ENCODE results near the gene ABCG8. TPM values are rescaled to one million over a fixed set of nuclear protein-coding genes. Genes with fewer than 3 reads are reported as not detected.

The ABCG8 gene
- total and polyA plus RNA-seq, 2 donors (not counting 1 experiment from before 2014, with no cell fraction given): not detected

GRCh38 chr2:43880952-43881351, 42.2 kb downstream of the ABCG8 start:
- WGBS (ENCODE audit: insufficient coverage): 87% methylated on average over 3 of the region's 5 CpGs
- ChIA-PET POLR2A (no interaction called here), CTCF (no interaction called here)
- Histone ChIP-seq H3K27me3 (replicated peaks in 1 of 4; ENCODE audit: control extremely low read depth in 1 of 4, control insufficient read depth in 3 of 4, insufficient read depth in 4 of 4, low read length in 3 of 4) (peaks cover 0 to 11% (median 2%) of the 10 kb centered on the region in 4 experiments), H3K9me3 (ENCODE audit: control extremely low read depth in 1 of 3, control insufficient read depth in 2 of 3, insufficient read depth in 1 of 3, low read length in 2 of 3) (no peaks in the 10 kb centered on the region), H2AFZ (ENCODE audit: insufficient read depth, low read depth, low read length, poor library complexity, severe bottlenecking) (no peak overlapping the region), H3K36me3 (replicated peaks in 1 of 2; ENCODE audit: control extremely low read depth in 1 of 2, control insufficient read depth in 1 of 2, extremely low read depth in 1 of 2, insufficient read depth in 2 of 2, low read length in 1 of 2) (no peaks in the 10 kb centered on the region), H3K4me2 (replicated peaks; ENCODE audit: low read depth, low read length, poor library complexity, severe bottlenecking) (no peak overlapping the region), H3K4me3 (ENCODE audit: control extremely low read depth in 1 of 5, extremely low read depth in 1 of 5, insufficient read depth in 1 of 5, low read depth in 2 of 5, low read length in 4 of 5) (no peak overlapping the region), H3K9ac (ENCODE audit: low read length) (no peak overlapping the region), H4K20me1 (ENCODE audit: control insufficient read depth, insufficient read depth, low read length, poor library complexity, severe bottlenecking) (no peaks in the 10 kb centered on the region), H3K27ac (ENCODE audit: low read length in 2 of 2) (no peak overlapping the region), H3K79me2 (ENCODE audit: control insufficient read depth, insufficient read depth, low read length) (no peaks in the 10 kb centered on the region), H3K4me1 (ENCODE audit: control insufficient read depth in 2 of 2, insufficient read depth in 2 of 2, low read length in 2 of 2) (peaks cover 4 to 5% of the 10 kb centered on the region in 2 donors)
- intact Hi-C loops (cut with micrococcal nuclease): no loop called here
- DNase-seq (no peak), ATAC-seq (ENCODE audit: low read depth) (no peak)
- Mint-ChIP-seq H3K9me3 (ENCODE audit: insufficient read depth) (no peaks in the 10 kb centered on the region), H3K27ac (no peak overlapping the region), H3K4me1 (no peaks in the 10 kb centered on the region), H3K4me3 (no peak overlapping the region), H3K27me3 (peaks cover 16% of the 10 kb centered on the region)
- TF ChIP-seq EZH2 (IDR thresholded peaks at IDR 0.05; ENCODE audit: borderline replicate concordance, insufficient read depth, low read depth, low read length, poor library complexity, severe bottlenecking): no peak
- no peak for TF ChIP-seq CTCF (IDR thresholded peaks at IDR 0.05)

- ATAC-seq (ENCODE audit: low read depth) (no peak), DNase-seq (no peak)
- no peaks in the 10 kb centered on the region for H4K20me1 ChIP-seq (ENCODE audit: control insufficient read depth, insufficient read depth, low read length, poor library complexity, severe bottlenecking)
- TF ChIP-seq EZH2 (IDR thresholded peaks at IDR 0.05; ENCODE audit: borderline replicate concordance, insufficient read depth, low read depth, low read length, poor library complexity, severe bottlenecking) (no peak), CTCF (IDR thresholded peaks at IDR 0.05) (no peak)
- Mint-ChIP-seq H3K27ac (no peak overlapping the region), H3K4me1 (no peaks in the 10 kb centered on the region), H3K4me3 (no peak overlapping the region), H3K9me3 (ENCODE audit: insufficient read depth) (no peaks in the 10 kb centered on the region), H3K27me3 (peaks cover 3% of the 10 kb centered on the region)
- peaks cover 0 to 10% of the 10 kb centered on the region in 2 experiments for H3K36me3 ChIP-seq (replicated peaks in 1 of 2; ENCODE audit: control extremely low read depth in 1 of 2, control insufficient read depth in 1 of 2, extremely low read depth in 1 of 2, insufficient read depth in 2 of 2, low read length in 1 of 2)
- no peak overlapping the region for H2AFZ ChIP-seq (ENCODE audit: insufficient read depth, low read depth, low read length, poor library complexity, severe bottlenecking)
- ChIA-PET CTCF (interaction anchor here (0.7 kb wide), 1 partner anchor 1383 kb away, joined by 3 read pairs; no protein-coding TSS in a partner anchor), POLR2A (no interaction called here)
- WGBS (ENCODE audit: insufficient coverage): 86% methylated on average over 1 of the region's 4 CpGs
- peaks cover 0 to 3% (median 0%) of the 10 kb centered on the region in 4 experiments for H3K27me3 ChIP-seq (replicated peaks in 1 of 4; ENCODE audit: control extremely low read depth in 1 of 4, control insufficient read depth in 3 of 4, insufficient read depth in 4 of 4, low read length in 3 of 4)
- no peak overlapping the region for H3K4me3 ChIP-seq (ENCODE audit: control extremely low read depth in 1 of 5, extremely low read depth in 1 of 5, insufficient read depth in 1 of 5, low read depth in 2 of 5, low read length in 4 of 5)
- H3K4me1 ChIP-seq (ENCODE audit: control insufficient read depth in 2 of 2, insufficient read depth in 2 of 2, low read length in 2 of 2): peaks cover 4 to 5% of the 10 kb centered on the region in 2 donors
- H3K4me2 ChIP-seq (replicated peaks; ENCODE audit: low read depth, low read length, poor library complexity, severe bottlenecking): no peak overlapping the region
- H3K9me3 ChIP-seq (ENCODE audit: control extremely low read depth in 1 of 3, control insufficient read depth in 2 of 3, insufficient read depth in 1 of 3, low read length in 2 of 3): no peaks in the 10 kb centered on the region
- no peaks in the 10 kb centered on the region for H3K79me2 ChIP-seq (ENCODE audit: control insufficient read depth, insufficient read depth, low read length)
- intact Hi-C loops (cut with micrococcal nuclease): no loop called here
- no peak overlapping the region for H3K9ac ChIP-seq (ENCODE audit: low read length)
- no peak overlapping the region for H3K27ac ChIP-seq (ENCODE audit: low read length in 2 of 2)
Measured at GRCh38 chr2:43882312-43882711, 43.5 kb downstream of the ABCG8 start.

Measured in B cell (primary cell).